GM12878 (cell line): Measurements from ENCODE around the gene RFX3.

Source experiments
- BACH1 ChIP-seq: fragments of 450-650 bp; IDR thresholded peaks from 2 replicates; pipeline ENCODE4 v1.6.1; 2017; ENCODE audit warnings: mild to moderate bottlenecking, borderline replicate concordance
- CTCF ChIP-seq, 3 experiments: IDR thresholded peaks in 2 of 3; conservative IDR thresholded peaks in 1 of 3; 2 replicates each; pipeline ENCODE4 v1.5.1; 2011; ENCODE audit warnings: low read depth in 3 of 3, low read length in 3 of 3, mild to moderate bottlenecking in 3 of 3, control low read depth in 2 of 3, moderate library complexity in 2 of 3, inconsistent platforms in 1 of 3, mixed read lengths in 1 of 3; ENCODE audit not compliant: control insufficient read depth in 2 of 3, insufficient read depth in 1 of 3; ENCODE audit errors: extremely low read depth in 1 of 3
- ETV6 ChIP-seq, 2 experiments: fragments of 450-650 bp in 1 of 2; IDR thresholded peaks in 1 of 2; conservative IDR thresholded peaks in 1 of 2; 2 replicates each; pipeline ENCODE4 v1.6.1; 2014; ENCODE audit warnings: antibody characterized with exemption in 1 of 2, borderline replicate concordance in 1 of 2, low read depth in 1 of 2, mild to moderate bottlenecking in 1 of 2, moderate library complexity in 1 of 2
- EZH2 ChIP-seq: IDR thresholded peaks from 2 replicates; pipeline ENCODE4 v1.6.1; 2012; ENCODE audit warnings: low read depth, mild to moderate bottlenecking, control low read depth, inconsistent platforms, low read length, borderline replicate concordance; ENCODE audit not compliant: control insufficient read depth
- JUND ChIP-seq: IDR thresholded peaks from 2 replicates; pipeline ENCODE4 v1.6.1; 2012; ENCODE audit warnings: low read depth, mild to moderate bottlenecking, low read length, improper control_type of control experiment, moderate library complexity
- MAX ChIP-seq: IDR thresholded peaks from 2 replicates; pipeline ENCODE4 v1.6.1; 2012; ENCODE audit warnings: low read depth, low read length, improper control_type of control experiment
- RBBP5 ChIP-seq: fragments of 200-600 bp; sonication (generic); conservative IDR thresholded peaks from 2 replicates; pipeline ENCODE4 v1.6.1; 2016
- RFX5 ChIP-seq: IDR thresholded peaks from 2 replicates; pipeline ENCODE4 v1.6.1; 2011; ENCODE audit warnings: low read depth, low read length, improper control_type of control experiment
- SRF ChIP-seq, 2 experiments: IDR thresholded peaks; 2 replicates each; pipeline ENCODE4 v1.6.1; 2011; ENCODE audit warnings: low read depth in 2 of 2, low read length in 2 of 2, mild to moderate bottlenecking in 1 of 2, moderate library complexity in 1 of 2
- TARDBP ChIP-seq: IDR thresholded peaks from 2 replicates; pipeline ENCODE4 v1.6.1; 2016; ENCODE audit warnings: borderline replicate concordance

- TF ChIP-seq BACH1 (no peak), TARDBP (no peak), CTCF (IDR thresholded peaks at IDR 0.05 in 2 of 3, conservative IDR thresholded peaks at IDR 0.05 in 1 of 3; ENCODE audit: control insufficient read depth in 2 of 3, extremely low read depth in 1 of 3, insufficient read depth in 1 of 3, low read depth in 3 of 3, low read length in 3 of 3) (no peak), RBBP5 (no peak), ETV6 (conservative IDR thresholded peaks at IDR 0.05 in 1 of 2, IDR thresholded peaks at IDR 0.05 in 1 of 2; ENCODE audit: borderline replicate concordance in 1 of 2, low read depth in 1 of 2) (no peak), SRF (IDR thresholded peaks at IDR 0.05; ENCODE audit: low read depth in 2 of 2, low read length in 2 of 2) (no peak), MAX (no peak), EZH2 (no peak), JUND (no peak), RFX5 (no peak)
These were observed 15.0 kb downstream of the RFX3 start for GRCh38 chr9:3510796-3511195.
